ENCODE measurements around the gene CEMP1. TPM values are rescaled to one million over a fixed set of nuclear protein-coding genes. Genes with fewer than 3 reads are reported as not detected.

Gene CEMP1
- total RNA-seq, 1 experiment from 2014 or later, result 0.15 TPM

- no peaks in the 10 kb centered on the region for H3K27me3 Mint-ChIP-seq (ENCODE audit: low read depth)
- peaks cover 8% of the 10 kb centered on the region for H3K36me3 Mint-ChIP-seq
- H3K4me1 Mint-ChIP-seq, result peaks cover 9% of the 10 kb centered on the region
- H3K4me3 Mint-ChIP-seq, result no peak overlapping the region
- no peak for DNase-seq (ENCODE audit: low spot score)
- no peaks in the 10 kb centered on the region for H3K9me3 Mint-ChIP-seq
- ChIA-PET CTCF (no interaction called here), POLR2A (no interaction called here)
- no peak for ATAC-seq
- no peak overlapping the region for H3K27ac Mint-ChIP-seq
- TF ChIP-seq E2F5 (CRISPR knock-in tag; IDR thresholded peaks at IDR 0.05) (no peak), ZMAT4 (CRISPR knock-in tag; IDR thresholded peaks at IDR 0.05) (no peak), RELA (CRISPR knock-in tag; IDR thresholded peaks at IDR 0.05; ENCODE audit: borderline replicate concordance) (no peak), PRRX2 (CRISPR knock-in tag; IDR thresholded peaks at IDR 0.05) (no peak), CTCF (IDR thresholded peaks at IDR 0.05) (no peak), AR (CRISPR knock-in tag; IDR thresholded peaks at IDR 0.05) (no peak), ZNF396 (CRISPR knock-in tag; IDR thresholded peaks at IDR 0.05; ENCODE audit: borderline replicate concordance) (no peak), ZNF416 (CRISPR knock-in tag; IDR thresholded peaks at IDR 0.05) (no peak), E2F4 (CRISPR knock-in tag; IDR thresholded peaks at IDR 0.05; ENCODE audit: borderline replicate concordance, low read depth) (no peak), ZNF317 (CRISPR knock-in tag; IDR thresholded peaks at IDR 0.05; ENCODE audit: borderline replicate concordance, low read depth) (no peak), ATF1 (CRISPR knock-in tag; IDR thresholded peaks at IDR 0.05) (no peak), EMX1 (CRISPR knock-in tag; IDR thresholded peaks at IDR 0.05) (no peak)
- TF ChIP-seq, protein P1, sequence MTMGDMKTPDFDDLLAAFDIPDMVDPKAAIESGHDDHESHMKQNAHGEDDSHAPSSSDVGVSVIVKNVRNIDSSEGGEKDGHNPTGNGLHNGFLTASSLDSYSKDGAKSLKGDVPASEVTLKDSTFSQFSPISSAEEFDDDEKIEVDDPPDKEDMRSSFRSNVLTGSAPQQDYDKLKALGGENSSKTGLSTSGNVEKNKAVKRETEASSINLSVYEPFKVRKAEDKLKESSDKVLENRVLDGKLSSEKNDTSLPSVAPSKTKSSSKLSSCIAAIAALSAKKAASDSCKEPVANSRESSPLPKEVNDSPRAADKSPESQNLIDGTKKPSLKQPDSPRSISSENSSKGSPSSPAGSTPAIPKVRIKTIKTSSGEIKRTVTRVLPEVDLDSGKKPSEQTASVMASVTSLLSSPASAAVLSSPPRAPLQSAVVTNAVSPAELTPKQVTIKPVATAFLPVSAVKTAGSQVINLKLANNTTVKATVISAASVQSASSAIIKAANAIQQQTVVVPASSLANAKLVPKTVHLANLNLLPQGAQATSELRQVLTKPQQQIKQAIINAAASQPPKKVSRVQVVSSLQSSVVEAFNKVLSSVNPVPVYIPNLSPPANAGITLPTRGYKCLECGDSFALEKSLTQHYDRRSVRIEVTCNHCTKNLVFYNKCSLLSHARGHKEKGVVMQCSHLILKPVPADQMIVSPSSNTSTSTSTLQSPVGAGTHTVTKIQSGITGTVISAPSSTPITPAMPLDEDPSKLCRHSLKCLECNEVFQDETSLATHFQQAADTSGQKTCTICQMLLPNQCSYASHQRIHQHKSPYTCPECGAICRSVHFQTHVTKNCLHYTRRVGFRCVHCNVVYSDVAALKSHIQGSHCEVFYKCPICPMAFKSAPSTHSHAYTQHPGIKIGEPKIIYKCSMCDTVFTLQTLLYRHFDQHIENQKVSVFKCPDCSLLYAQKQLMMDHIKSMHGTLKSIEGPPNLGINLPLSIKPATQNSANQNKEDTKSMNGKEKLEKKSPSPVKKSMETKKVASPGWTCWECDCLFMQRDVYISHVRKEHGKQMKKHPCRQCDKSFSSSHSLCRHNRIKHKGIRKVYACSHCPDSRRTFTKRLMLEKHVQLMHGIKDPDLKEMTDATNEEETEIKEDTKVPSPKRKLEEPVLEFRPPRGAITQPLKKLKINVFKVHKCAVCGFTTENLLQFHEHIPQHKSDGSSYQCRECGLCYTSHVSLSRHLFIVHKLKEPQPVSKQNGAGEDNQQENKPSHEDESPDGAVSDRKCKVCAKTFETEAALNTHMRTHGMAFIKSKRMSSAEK (CRISPR knock-in tag; IDR thresholded peaks at IDR 0.05; ENCODE audit: borderline replicate concordance), result no peak
- TF ChIP-seq, protein P2, sequence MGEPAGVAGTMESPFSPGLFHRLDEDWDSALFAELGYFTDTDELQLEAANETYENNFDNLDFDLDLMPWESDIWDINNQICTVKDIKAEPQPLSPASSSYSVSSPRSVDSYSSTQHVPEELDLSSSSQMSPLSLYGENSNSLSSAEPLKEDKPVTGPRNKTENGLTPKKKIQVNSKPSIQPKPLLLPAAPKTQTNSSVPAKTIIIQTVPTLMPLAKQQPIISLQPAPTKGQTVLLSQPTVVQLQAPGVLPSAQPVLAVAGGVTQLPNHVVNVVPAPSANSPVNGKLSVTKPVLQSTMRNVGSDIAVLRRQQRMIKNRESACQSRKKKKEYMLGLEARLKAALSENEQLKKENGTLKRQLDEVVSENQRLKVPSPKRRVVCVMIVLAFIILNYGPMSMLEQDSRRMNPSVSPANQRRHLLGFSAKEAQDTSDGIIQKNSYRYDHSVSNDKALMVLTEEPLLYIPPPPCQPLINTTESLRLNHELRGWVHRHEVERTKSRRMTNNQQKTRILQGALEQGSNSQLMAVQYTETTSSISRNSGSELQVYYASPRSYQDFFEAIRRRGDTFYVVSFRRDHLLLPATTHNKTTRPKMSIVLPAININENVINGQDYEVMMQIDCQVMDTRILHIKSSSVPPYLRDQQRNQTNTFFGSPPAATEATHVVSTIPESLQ (CRISPR knock-in tag; IDR thresholded peaks at IDR 0.05), result no peak
- TF ChIP-seq, protein P3, sequence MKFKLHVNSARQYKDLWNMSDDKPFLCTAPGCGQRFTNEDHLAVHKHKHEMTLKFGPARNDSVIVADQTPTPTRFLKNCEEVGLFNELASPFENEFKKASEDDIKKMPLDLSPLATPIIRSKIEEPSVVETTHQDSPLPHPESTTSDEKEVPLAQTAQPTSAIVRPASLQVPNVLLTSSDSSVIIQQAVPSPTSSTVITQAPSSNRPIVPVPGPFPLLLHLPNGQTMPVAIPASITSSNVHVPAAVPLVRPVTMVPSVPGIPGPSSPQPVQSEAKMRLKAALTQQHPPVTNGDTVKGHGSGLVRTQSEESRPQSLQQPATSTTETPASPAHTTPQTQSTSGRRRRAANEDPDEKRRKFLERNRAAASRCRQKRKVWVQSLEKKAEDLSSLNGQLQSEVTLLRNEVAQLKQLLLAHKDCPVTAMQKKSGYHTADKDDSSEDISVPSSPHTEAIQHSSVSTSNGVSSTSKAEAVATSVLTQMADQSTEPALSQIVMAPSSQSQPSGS (CRISPR knock-in tag; IDR thresholded peaks at IDR 0.05; ENCODE audit: borderline replicate concordance, low read depth), result no peak
- TF ChIP-seq, protein P4, sequence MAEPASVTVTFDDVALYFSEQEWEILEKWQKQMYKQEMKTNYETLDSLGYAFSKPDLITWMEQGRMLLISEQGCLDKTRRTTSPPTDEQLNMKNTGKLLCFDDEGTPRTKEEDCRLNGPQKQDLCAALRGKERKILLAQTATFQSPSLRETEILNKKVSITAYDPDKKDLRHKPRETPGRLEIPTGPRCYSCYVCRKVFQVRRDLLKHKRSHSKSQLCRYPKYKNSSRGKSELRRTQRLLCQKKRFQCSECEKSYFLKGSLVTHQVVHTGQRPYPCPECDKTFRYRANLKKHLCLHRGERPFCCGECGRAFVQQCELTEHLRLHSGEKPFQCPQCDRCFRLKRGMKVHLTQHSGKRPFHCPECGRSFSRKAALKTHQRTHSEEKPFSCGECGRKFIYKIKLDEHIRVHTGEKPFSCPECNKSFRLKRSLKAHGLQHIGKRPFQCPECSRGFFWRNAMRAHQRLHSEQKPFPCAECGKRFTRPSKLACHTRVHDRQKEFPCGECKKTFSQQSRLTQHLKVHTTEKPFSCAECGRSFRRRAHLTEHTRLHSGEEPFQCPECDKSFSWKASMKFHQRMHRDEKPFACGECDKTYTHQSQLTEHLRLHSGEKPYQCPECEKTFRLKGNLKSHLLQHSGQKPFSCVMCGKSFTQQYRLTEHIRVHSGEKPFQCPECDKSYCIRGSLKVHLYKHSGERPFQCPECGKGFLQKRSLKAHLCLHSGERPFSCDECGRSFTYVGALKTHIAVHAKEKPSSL (CRISPR knock-in tag; conservative IDR thresholded peaks at IDR 0.05), result no peak
Observed at GRCh38 chr16:2527784-2528100, 3.5 kb downstream of the CEMP1 start.
